HG03196 (cell line): ENCODE results near the gene RRBP1.

Experiments
- ATAC-seq: cut with Tn5 transposase; IDR thresholded peaks from one replicate; pipeline ENCODE4 v1.9.1; 2021; ENCODE audit not compliant: unreplicated experiment

RRBP1 gene

DNA sequence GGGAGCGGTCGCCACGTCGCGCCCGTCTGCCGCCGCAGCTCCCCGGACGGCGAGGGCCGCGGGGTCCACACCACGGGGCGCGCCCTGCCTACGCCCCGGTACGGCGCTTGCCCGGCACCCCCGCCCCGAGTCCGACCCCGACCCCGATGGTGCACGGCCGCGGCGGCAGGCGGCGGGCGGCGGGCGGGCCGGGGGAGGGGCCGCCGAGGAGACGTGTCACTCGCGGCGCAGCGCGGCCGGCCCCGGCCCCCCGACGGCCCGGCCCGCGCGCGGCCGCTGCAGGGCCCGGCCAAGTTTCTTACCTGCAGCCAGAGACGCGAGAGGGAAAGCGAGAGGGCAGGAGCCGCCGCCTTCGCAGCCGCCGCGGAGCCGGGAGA, 328 bp downstream of the RRBP1 start:
- peak; percentile 13 for ATAC-seq

DNA sequence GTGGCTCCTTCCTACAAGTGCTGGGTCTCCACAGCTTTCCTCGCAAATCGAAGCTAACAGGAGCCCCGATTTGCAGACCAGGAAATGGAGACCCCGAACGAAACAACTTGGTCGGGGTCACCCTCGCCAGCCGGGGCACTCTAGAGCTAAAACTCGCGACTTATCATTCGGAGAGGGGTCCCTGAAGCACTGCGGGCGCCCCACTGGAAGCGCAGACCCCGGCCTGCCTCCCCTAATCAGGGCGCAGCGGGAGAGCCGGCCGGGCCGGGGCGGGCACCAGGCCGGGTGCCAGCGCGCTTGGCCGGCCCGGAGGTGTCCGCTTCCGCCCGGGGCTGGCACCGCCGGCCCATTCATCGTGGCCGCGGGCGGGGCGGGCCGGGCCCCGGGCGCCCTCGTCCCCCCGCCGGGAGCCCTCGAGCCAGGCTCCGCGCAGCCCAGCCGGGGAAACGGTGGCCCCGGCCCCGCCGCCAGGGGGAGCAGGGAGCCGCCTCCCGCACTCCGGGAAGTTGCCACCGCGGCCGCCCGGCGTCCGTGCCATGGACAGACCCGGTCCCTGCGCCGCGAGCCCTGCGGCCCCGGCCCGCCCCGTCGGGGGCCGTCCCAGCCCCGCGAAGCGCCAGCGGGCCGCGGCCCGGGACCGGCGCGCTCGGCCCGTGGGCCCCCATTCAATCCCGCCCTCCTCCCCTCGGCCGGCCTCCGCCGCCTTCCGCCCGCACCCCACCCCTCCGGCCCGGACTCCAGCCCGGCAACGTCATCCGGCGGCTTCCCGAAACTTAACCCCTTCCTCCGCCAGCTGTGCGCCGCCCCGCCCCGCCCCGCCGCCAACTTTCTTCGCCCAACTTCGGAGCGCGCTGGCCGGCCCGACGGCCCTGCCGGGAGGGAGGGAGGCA, 961 bp downstream of the RRBP1 start:
- peak; percentile 45 for ATAC-seq

DNA sequence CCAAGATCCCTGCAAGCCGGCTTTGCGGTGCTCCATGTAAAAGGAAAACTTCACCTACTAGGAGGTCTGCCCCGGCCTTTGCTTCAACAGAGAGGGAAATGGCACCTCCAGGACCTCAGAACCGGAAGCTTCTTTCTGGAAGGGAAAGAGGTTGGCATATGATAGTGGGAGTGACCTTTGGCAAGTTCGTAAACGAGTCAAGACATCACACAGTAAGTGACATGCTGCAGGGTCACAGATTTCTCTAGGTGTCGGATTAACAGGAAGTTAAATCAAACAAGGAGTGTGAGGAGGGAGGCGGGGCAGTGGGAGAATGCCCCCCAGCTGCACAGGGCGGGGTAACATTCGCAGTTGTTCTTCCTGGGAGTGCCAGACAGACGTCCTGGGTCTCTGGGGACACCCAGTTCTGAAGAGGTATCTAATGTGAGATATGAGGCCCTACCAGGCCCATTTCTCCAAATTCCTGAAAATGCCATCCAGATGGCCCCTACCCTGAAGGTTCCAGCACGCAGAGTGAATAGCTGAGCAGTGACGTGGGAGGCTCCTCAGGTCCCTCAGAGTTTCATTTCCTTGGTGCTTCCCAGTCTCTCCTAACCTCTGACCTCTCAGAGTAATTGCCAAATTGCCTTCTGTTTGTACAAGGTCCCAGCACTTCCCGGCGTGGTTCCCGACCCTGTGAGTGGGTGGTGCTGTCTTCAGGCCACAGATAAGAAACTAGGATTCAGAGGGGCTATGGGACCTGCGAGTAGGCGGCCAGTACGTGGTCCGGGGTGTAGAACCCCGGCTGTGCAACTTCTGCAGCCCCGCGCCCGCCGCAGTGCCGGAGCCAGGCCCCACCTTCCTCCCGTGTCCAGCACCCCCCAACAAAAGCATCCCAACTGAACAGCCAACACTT, 1.9 kb downstream of the RRBP1 start:
- ATAC-seq: no peak

DNA sequence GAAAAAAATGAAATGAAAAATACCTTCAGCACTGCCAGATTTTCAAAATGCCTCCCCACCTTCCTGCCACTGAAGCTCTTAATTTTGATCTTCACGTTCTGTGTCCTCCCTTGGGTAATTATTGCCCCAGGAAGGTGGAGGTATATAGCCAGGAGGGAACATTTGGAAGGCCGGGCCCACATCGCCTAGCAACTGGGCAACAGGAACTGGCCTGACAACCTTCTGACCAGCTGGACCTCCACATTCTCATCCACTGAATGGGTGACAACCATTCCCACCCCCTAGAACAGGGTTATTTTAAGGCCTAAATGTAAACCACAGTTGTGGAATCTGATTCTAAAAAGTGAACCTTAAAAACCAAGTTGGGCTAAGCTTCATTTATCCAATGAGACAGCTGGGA, 3.2 kb downstream of the RRBP1 start:
- ATAC-seq: no peak

DNA sequence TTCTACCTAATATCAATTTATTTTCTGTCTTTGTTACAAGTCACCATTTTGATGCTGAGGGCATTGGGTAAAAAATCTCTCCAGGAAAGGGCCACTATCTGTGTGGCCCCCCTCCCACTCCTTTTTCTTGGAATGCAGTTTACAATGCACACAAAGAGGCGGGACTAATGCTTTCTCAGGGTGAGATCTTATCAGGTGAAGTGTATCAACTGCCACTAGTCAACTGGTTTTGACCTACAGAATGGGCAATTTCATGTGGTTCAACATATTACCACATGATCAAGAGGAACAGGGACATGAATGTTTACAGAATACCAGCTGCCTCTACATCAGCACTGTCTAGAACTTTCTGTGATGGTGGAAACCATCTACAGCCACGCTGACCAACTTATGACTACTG, 3.7 kb downstream of the RRBP1 start:
- no peak for ATAC-seq

DNA sequence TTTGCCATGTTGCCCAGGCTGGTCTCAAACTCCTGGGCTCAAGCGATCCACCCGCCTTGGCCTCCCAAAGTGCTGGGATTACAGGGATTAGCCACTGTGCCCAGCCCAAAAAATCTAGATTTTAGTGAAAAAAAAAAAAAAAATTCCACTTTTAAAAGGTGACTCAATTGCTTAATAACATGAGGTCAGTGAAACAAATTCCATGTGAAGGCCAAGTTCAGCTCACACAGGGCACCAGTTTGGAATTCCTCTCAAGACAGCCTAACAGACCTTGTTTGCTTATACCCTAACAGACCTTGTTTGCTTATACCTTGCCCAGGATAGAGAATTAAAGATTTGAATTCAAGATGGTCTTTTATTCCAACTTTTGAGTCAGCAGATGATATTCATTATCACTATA, 5.1 kb downstream of the RRBP1 start:
- ATAC-seq: no peak

DNA sequence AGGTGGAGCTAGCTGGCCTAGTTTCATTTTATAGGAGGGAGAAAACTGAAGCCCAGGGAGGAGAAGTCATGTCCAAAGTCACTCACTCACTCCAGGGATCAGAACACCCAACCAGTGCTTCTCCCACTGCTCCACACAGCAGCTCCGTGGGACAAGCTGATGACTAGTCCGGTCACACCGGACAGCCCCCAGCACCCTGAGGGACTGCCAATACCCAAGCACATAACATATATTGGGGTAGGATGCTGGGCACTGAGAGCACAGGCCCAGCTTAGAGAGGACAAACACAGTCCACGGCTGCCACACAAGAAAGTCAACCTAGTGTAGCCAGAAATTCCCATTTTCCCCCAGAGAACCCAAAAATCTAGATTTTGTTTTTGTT, 5.7 kb downstream of the RRBP1 start:
- no peak for ATAC-seq

DNA sequence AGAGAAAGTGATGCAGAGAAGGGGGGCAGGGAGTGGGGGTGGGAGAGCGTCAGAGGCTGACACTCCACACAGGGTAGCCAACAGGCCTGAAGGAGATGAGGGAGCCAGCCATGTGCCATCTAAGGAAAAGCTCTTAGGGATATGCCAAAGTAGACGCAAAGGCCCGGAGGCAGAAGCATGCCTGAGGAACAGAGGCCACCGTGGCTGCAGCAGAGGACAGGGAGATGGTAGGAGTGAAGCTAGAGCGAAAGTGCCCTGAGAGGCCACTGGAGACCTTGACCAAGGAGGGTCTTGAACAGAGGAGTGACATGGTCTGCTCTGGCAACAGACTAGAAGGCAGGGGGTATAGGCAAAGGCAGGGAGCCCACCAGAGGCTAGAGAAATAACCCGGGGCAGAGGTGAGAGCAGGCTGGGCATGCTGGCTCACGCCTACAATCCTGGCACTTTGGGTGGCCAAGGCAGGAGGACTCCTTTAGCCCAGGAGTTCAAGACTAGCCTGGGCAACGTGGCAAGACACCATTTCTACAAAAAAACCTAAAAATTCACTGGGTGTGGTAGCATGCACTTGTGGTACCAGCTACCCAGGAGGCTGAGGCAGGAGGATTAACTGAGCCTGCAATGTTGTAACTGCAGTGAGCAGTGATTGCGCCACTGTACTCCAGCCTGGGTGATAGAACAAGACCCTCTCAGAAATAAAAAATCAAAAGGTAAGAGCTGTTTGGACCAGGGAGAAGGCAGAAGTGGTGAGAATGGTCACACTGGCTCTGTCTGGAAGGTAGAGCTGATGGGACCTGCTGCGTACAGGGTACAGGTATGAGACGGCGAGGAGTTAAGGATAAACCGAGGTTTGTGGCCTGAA, 6.3 kb downstream of the RRBP1 start:
- ATAC-seq: no peak

DNA sequence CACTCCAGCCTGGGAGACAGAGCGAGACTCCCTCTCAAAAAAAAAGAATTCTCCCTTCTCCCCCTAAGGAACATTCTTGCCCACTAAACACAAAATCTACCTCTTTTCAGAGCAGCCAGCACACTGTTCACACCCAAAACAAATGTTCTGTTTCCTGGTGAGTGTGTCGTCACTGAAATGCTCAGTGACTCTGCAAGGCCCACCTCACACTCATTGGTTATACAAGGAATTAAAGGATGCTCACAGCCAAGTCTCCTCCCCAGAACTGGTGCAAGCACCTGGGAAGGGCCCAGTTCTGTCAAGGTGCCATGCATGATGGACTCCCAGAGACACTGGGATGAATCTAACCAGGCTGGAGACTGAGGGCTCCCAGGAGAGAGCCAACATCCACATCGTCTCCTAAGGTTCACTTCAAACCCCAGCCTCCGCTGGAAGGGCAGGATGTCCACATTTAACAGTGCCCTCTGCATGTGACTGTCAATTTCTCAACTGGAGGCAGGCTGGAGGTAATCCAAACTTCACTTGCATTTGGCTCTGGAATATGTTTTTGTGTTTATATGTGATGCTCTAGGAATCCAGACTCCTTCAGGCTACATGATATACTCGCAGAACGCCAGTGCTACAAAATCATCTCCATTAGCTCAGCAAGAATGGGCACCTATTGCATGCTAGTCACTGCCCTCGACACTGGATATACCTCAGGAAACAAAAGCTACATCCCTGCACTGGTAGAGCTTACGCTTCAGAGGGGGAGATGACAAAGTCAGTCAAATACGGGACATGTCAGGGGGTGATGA, 7.1 kb downstream of the RRBP1 start:
- ATAC-seq: no peak

DNA sequence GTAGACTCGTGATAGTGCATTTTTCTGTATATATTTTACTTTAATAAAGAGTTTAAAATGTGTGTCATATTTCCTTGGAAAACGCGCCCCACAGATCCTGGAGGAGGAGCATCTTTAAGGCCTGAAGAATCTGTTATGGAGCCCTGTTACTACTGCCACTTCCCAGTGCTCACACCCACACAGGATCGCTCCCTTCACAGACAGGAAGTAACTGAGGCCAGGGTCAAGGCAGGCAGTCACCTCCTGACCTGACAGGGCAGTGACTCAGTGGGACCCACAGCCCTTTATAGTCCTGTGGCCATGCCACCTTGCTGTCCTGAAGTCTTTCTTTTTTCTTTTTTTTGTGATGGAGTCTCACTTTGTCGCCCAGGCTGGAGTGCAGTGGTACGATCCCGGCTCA, 9.0 kb downstream of the RRBP1 start:
- no peak for ATAC-seq

DNA sequence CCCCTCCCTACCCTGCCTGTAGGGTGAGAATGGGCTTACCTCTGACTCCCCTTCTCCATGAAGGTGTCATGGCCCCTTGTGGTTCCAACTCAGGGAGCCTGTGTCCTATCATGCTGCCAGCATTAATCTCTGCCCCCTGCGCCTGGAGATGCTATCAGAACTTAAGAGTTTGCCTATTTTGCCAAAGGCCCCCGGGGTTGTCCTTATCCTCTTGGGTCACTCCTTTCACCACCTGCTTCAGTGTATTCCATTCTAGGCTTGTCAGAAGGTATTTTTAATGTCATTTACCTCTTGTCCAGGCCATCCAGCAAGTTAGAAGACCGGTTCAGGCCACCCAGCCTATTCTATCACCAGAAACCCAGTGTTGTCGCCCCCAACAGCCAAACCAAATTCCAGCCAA, 10.5 kb downstream of the RRBP1 start:
- no peak for ATAC-seq

DNA sequence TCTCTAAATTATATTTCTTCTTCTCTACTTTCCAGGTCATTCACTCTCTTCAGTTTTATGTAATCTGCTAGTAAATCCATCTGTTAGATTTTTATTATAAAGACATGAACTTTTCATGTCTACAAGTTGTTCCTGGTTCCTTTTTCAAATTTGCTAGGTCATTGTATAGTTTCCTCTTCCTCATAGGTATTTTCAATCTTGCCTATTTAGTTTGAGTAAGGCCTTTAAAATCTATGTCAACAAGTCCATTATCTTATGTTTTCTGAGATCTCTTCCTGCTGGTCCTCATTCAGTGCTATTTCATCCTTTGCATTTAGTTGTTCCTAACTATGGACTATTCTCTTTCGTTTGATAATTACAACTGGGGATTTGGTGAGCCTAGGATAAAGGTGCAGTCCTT, 11.0 kb downstream of the RRBP1 start:
- no peak for ATAC-seq

DNA sequence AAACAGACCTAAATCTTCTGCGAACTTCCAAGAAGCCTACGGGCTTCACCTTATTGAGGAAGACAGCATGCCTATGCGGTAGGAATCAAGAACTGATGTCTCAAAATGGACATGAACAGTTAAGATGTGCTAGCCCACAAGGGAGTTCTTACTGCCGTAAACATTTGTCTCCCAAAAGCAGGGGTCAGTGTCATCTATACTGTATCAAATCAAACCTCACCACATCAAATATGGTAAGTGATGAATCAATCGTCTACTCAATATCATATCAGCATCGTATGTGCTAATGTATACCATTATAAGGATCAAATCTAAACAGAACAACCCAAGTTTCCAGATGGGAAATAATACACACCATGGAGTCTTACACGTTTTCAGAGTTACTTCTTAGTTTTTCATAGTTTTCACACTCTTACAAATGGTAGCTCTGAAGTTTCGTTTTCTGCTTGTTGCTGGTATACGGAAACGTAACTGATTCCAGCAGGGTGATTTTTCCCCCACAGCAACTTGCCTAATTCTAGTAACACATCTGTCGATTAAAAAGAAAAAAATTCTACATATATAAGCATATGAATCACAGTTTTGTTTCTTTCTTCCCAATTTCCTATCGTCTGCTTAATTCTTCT, 12.6 kb downstream of the RRBP1 start:
- no peak for ATAC-seq

DNA sequence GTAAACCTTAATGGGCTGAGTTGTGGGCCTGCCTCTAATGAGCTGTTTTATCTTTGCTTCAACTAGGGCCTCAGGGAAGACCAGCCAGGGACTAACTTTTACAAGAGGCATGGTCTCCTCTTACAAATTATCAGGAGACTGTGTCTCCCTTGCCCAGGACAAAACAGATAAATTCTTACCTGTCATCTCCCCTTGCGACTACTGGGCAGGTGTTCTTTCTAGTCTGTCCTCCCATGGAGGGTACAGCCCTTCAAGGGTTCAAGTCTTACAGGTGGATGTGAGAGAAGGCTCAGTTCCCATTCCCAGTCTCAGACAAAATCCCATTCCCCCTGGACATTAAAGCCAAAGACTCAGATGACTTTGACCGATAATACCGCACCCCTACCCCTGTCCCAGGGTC, 13.6 kb downstream of the RRBP1 start:
- no peak for ATAC-seq

DNA sequence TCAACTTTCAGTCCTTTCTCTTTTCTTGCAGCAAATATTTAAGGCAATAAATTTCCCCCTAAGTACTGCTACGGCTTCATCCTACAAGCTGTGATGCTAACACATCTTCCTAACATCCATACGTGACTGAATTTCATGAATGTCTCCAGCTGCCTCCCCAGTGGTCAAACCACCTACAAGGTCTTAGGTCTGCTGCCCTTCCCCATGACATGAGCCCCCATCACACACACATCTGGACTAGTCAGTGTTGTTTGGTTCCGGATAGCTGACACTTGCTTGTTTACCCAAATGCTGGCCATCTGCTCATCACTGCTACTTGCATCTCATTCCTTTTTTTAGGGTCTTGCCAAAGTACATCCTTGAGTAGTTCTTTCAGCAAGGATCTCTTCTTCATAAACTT, 14.6 kb downstream of the RRBP1 start:
- ATAC-seq: no peak

DNA sequence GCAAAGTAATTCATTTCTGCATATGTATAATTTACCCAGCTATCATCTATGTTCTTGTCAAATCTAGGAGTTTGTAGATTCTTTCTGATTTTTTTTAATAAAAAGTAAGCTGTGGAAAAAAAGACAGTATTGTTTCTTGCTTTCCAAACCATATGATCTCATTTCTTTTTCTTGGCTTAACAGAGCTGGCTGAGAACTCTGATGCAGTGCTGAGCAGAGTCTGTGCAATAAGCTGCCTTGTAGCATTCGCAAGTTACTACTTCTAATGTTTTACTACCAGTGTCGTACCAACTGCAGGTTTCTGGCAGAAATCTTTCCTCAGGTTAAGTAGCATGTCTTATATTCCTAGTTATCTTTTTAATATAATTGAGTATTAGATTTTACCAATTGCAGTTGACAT, 15.6 kb downstream of the RRBP1 start:
- ATAC-seq: no peak

DNA sequence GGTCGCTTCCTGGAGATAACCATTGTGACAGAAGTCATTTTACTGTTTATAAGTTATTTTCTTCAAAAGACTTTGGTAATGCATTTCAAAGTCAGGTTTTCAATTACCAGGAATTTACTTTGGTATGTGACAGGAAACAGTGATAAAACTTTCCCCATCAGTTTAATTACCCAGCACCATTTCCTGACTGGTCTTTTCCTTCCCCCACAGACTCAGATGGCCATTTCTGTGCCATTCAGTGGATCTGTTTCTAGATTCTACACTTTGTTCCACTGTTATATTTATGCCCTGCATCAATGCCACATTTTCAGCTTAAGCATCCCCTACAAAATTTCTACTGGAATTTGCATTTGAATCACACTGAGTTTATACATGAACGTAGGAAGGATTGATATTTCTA, 16.3 kb downstream of the RRBP1 start:
- no peak for ATAC-seq

DNA sequence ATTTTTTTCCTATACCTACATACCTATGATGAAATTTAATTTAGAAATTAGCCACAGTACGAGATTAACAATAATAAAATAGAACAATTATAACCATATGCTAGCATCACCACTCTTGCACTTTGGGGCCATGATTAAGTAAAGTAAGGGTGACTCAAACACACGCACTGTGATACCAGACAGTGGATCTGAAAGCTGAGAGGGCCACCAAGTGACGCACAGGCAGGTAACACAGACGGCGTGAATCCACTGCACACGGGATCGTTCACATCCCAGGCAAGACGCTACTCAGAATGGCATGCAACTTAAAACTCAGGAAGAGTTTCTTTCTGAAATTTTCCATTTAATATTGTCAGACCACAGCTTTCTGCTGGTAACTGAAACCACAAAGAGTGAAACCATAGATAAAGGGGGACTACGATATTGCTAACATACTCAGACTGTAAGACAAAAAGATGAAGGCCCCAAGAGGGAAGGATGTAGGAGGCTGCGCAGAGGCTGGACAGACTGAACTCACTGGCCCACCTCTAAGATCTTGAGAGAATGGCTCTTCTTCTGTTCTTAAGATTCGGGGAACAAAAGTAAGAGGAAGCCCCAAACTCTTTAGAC, 17.9 kb downstream of the RRBP1 start:
- no peak for ATAC-seq

DNA sequence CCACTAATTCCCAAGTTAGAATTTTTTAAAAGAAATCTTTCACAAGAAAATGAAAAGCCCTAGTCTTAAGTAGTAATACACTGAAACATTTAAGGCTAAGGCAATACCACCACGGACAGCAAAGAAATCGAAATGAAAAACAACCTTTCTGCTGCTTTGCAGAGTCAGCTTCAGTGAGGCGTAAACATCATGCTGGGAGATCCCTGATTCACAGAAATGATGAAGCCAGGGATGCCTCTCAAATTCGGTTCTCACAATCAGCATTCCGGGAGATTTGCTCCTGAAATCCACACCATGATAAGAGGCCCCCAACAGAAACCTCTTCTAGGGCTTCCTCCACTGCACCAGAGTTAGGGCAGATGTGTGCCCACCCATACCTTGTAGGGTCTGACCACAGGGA, 18.6 kb downstream of the RRBP1 start:
- ATAC-seq: no peak

DNA sequence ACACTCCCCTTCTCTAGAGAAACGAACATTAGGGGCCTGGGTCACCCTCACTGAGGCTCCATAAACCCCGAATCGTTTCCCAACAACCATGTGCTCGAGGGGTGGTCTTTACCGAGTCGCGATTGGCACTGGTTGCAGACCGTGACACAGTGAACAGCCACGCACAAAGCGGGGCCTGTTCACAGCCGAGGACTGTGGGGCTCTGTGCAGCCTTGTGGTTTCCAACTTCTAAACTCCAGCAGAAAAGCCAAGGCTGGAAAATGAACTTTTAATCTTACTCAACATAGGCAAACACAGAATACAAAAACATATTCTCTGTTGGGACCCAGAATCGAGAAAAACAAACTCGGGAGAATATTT, 19.0 kb downstream of the RRBP1 start:
- no peak for ATAC-seq
